ENCODE results near the gene CHCHD5.

DNA sequence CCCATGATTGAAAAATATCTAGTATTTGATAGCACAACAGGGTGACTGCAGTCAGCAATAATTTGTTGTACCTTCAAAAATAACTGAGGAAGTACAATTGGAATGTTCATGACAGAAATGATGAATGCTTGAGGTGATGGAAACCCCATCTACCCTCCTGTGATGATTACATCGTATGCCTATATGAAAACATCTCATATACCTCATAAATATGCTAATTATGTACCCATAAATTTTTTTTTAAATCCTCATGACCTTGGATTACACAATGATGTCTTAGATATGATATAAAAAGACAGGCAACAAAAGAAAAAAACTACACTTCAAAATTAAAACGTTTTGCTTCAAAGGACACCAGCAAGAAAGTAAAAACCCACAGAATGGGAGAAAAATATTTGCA, 43.5 kb upstream of the CHCHD5 start:
- TF ChIP-seq, protein P1, sequence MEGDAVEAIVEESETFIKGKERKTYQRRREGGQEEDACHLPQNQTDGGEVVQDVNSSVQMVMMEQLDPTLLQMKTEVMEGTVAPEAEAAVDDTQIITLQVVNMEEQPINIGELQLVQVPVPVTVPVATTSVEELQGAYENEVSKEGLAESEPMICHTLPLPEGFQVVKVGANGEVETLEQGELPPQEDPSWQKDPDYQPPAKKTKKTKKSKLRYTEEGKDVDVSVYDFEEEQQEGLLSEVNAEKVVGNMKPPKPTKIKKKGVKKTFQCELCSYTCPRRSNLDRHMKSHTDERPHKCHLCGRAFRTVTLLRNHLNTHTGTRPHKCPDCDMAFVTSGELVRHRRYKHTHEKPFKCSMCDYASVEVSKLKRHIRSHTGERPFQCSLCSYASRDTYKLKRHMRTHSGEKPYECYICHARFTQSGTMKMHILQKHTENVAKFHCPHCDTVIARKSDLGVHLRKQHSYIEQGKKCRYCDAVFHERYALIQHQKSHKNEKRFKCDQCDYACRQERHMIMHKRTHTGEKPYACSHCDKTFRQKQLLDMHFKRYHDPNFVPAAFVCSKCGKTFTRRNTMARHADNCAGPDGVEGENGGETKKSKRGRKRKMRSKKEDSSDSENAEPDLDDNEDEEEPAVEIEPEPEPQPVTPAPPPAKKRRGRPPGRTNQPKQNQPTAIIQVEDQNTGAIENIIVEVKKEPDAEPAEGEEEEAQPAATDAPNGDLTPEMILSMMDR (IDR thresholded peaks at IDR 0.05) = no peak
- no peak for TF ChIP-seq EZH2 (IDR thresholded peaks at IDR 0.05)
